HepG2 (cell line): ENCODE measurements around the gene THADA. TPM values are rescaled to one million over a fixed set of nuclear protein-coding genes. Genes with fewer than 3 reads are reported as not detected.

Experiments used
- FOSL2 ChIP-seq: sonication (generic); formaldehyde crosslinking; IDR thresholded peaks from 2 replicates; pipeline ENCODE4 v1.4.0; 2020; ENCODE audit warnings: missing genetic modification reagents
- GZF1 ChIP-seq: sonication (generic); formaldehyde crosslinking; IDR thresholded peaks from 2 replicates; pipeline ENCODE4 v1.5.1; 2020; ENCODE audit warnings: mild to moderate bottlenecking, missing genetic modification reagents
- KDM3A ChIP-seq: IDR thresholded peaks from 2 replicates; pipeline ENCODE4 v1.6.1; 2018; ENCODE audit warnings: low read depth, missing compliant biosample characterization
- MIER3 ChIP-seq: IDR thresholded peaks from 2 replicates; pipeline ENCODE4 v1.6.1; 2016; ENCODE audit warnings: missing compliant biosample characterization, borderline replicate concordance
- MYC ChIP-seq: sonication (generic); formaldehyde crosslinking; IDR thresholded peaks from 2 replicates; pipeline ENCODE4 v1.9.0; 2021; ENCODE audit warnings: missing genetic modification reagents, borderline replicate concordance
- TAF1 ChIP-seq: sonication (generic); formaldehyde crosslinking; IDR thresholded peaks from 2 replicates; pipeline ENCODE4 v1.4.0; 2020; ENCODE audit warnings: missing genetic modification reagents
- ZBTB7B ChIP-seq: sonication (generic); formaldehyde crosslinking; IDR thresholded peaks from 2 replicates; pipeline ENCODE4 v1.4.0; 2020; ENCODE audit warnings: missing genetic modification reagents
- ZNF136 ChIP-seq: sonication (generic); formaldehyde crosslinking; IDR thresholded peaks from 2 replicates; pipeline ENCODE4 v1.8.1; 2022; ENCODE audit warnings: low read depth, mild to moderate bottlenecking, moderate library complexity, missing genetic modification reagents
- ZNF232 ChIP-seq: sonication (generic); formaldehyde crosslinking; IDR thresholded peaks from 2 replicates; pipeline ENCODE4 v1.4.0; 2020; ENCODE audit warnings: missing genetic modification reagents, borderline replicate concordance
- ZNF24 ChIP-seq: fragments of 450-650 bp; IDR thresholded peaks from 2 replicates; pipeline ENCODE4 v1.6.1; 2017; ENCODE audit warnings: antibody characterized with exemption, mild to moderate bottlenecking
- ZNF501 ChIP-seq: sonication (generic); formaldehyde crosslinking; IDR thresholded peaks from 2 replicates; pipeline ENCODE4 v1.5.1; 2020; ENCODE audit warnings: mild to moderate bottlenecking, moderate library complexity, missing genetic modification reagents
- ZNF572 ChIP-seq: sonication (generic); formaldehyde crosslinking; IDR thresholded peaks from 2 replicates; pipeline ENCODE4 v1.5.1; 2020; ENCODE audit warnings: mild to moderate bottlenecking, missing genetic modification reagents
- ZNF713 ChIP-seq: sonication (generic); formaldehyde crosslinking; IDR thresholded peaks from 2 replicates; pipeline ENCODE4 v1.4.0; 2020; ENCODE audit warnings: mild to moderate bottlenecking, missing genetic modification reagents
- polyA plus RNA-seq, 8 experiments: library from polyadenylated mRNA; depleted of rRNA in 3 of 8; stranded (reverse) in 7 of 8; unstranded in 1 of 8; fragments of >200 nt; fragmentation: Illumina TruSeq in 4 of 8; extraction: Trizol in 4 of 8; gene quantifications; 2 replicates each; pipeline versions ENCODE4 v1.2.1 to v1.2.3, GENCODE V29; 2011 to 2016; ENCODE audit warnings: low read depth in 4 of 8, missing spikeins in 1 of 8, mixed read lengths in 1 of 8; ENCODE audit not compliant: insufficient read depth in 1 of 8
- total RNA-seq, 5 experiments: library from RNA; depleted of rRNA; stranded (reverse); fragments of >200 nt; fragmentation: Illumina TruSeq; extraction: Trizol; gene quantifications; 2 replicates each; pipeline ENCODE4 v1.2.3, GENCODE V29; 2016; ENCODE audit warnings: low read depth in 1 of 5
- TF ChIP-seq, protein P1 (sequence below): sonication (generic); formaldehyde crosslinking; conservative IDR thresholded peaks from 2 replicates; pipeline ENCODE4 v1.4.0; 2020; ENCODE audit warnings: missing genetic modification reagents
- TF ChIP-seq, protein P2 (sequence below): sonication (generic); formaldehyde crosslinking; IDR thresholded peaks from 2 replicates; pipeline ENCODE4 v1.4.0; 2020; ENCODE audit warnings: missing genetic modification reagents
- TF ChIP-seq, protein P3 (sequence below): sonication (generic); formaldehyde crosslinking; IDR thresholded peaks from 2 replicates; pipeline ENCODE4 v1.5.0; 2020; ENCODE audit warnings: missing genetic modification reagents
- TF ChIP-seq, protein P4 (sequence below): IDR thresholded peaks from 2 replicates; pipeline ENCODE4 v1.6.1; 2012; ENCODE audit warnings: inconsistent platforms
- TF ChIP-seq, protein P5 (sequence below): sonication (generic); formaldehyde crosslinking; conservative IDR thresholded peaks from 2 replicates; pipeline ENCODE4 v1.8.0; 2022; ENCODE audit warnings: low read depth, missing genetic modification reagents

The THADA gene
- total and polyA plus RNA-seq, 2 of the 13 experiments (the other 11 are each of a cell fraction or from before 2014, with no cell fraction given): 12.7 to 21.7 TPM

DNA sequence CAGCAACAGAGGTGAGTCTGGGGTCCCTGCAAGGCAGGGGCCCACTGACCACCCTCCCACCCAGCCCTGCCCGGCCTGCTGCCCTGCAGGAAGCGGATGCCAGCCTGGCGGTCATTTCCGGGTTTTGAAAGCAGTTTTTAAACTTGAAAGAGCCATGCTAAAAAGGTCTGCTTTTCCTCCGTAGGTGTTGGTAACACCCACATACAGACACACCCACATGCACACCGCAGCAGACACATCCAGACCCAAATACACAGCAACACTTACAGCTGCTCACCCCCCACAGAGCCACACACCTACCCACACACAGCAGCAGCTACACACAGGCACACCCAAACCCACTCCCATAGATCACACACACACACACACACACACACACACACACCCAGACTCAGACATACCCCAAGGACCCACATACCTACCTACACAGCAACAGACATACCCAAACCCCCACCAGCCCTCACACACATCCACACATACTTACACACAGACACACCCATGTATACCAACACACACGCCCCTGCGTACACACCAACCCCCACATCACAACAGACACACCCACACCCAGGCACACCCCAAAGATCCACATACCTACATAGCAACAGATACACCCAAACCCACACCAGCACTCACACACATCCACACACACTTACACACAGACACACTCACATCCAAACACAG, 377.0 kb downstream of the THADA start (continued):
- TF ChIP-seq ZNF136 (CRISPR knock-in tag) (no peak), ZNF501 (CRISPR knock-in tag) (no peak), GZF1 (CRISPR knock-in tag) (no peak), ZBTB7B (no peak), KDM3A (no peak), TAF1 (CRISPR knock-in tag) (no peak), ZNF713 (no peak), MYC (CRISPR knock-in tag) (no peak; the same call in 1 of the 2 replicates), MIER3 (CRISPR knock-in tag) (no peak), ZNF24 (no peak), ZNF572 (CRISPR knock-in tag) (0 out of 2 replicates have a peak, but pooled peaks have one; percentile 20), ZNF232 (CRISPR knock-in tag) (peak; percentile 51; the same call in 1 of the 2 replicates), FOSL2 (CRISPR knock-in tag) (peak; percentile 26; the same call in 1 of the 2 replicates)
- TF ChIP-seq, protein P1, sequence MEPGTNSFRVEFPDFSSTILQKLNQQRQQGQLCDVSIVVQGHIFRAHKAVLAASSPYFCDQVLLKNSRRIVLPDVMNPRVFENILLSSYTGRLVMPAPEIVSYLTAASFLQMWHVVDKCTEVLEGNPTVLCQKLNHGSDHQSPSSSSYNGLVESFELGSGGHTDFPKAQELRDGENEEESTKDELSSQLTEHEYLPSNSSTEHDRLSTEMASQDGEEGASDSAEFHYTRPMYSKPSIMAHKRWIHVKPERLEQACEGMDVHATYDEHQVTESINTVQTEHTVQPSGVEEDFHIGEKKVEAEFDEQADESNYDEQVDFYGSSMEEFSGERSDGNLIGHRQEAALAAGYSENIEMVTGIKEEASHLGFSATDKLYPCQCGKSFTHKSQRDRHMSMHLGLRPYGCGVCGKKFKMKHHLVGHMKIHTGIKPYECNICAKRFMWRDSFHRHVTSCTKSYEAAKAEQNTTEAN (CRISPR knock-in tag): peak; percentile 84
- TF ChIP-seq, protein P2, sequence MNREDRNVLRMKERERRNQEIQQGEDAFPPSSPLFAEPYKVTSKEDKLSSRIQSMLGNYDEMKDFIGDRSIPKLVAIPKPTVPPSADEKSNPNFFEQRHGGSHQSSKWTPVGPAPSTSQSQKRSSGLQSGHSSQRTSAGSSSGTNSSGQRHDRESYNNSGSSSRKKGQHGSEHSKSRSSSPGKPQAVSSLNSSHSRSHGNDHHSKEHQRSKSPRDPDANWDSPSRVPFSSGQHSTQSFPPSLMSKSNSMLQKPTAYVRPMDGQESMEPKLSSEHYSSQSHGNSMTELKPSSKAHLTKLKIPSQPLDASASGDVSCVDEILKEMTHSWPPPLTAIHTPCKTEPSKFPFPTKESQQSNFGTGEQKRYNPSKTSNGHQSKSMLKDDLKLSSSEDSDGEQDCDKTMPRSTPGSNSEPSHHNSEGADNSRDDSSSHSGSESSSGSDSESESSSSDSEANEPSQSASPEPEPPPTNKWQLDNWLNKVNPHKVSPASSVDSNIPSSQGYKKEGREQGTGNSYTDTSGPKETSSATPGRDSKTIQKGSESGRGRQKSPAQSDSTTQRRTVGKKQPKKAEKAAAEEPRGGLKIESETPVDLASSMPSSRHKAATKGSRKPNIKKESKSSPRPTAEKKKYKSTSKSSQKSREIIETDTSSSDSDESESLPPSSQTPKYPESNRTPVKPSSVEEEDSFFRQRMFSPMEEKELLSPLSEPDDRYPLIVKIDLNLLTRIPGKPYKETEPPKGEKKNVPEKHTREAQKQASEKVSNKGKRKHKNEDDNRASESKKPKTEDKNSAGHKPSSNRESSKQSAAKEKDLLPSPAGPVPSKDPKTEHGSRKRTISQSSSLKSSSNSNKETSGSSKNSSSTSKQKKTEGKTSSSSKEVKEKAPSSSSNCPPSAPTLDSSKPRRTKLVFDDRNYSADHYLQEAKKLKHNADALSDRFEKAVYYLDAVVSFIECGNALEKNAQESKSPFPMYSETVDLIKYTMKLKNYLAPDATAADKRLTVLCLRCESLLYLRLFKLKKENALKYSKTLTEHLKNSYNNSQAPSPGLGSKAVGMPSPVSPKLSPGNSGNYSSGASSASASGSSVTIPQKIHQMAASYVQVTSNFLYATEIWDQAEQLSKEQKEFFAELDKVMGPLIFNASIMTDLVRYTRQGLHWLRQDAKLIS (CRISPR knock-in tag): no peak
- TF ChIP-seq, protein P3, sequence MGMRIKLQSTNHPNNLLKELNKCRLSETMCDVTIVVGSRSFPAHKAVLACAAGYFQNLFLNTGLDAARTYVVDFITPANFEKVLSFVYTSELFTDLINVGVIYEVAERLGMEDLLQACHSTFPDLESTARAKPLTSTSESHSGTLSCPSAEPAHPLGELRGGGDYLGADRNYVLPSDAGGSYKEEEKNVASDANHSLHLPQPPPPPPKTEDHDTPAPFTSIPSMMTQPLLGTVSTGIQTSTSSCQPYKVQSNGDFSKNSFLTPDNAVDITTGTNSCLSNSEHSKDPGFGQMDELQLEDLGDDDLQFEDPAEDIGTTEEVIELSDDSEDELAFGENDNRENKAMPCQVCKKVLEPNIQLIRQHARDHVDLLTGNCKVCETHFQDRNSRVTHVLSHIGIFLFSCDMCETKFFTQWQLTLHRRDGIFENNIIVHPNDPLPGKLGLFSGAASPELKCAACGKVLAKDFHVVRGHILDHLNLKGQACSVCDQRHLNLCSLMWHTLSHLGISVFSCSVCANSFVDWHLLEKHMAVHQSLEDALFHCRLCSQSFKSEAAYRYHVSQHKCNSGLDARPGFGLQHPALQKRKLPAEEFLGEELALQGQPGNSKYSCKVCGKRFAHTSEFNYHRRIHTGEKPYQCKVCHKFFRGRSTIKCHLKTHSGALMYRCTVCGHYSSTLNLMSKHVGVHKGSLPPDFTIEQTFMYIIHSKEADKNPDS (CRISPR knock-in tag): peak; percentile 90; the same call in 1 of the 2 replicates
- TF ChIP-seq, protein P4, sequence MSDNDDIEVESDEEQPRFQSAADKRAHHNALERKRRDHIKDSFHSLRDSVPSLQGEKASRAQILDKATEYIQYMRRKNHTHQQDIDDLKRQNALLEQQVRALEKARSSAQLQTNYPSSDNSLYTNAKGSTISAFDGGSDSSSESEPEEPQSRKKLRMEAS: no peak
- TF ChIP-seq, protein P5, sequence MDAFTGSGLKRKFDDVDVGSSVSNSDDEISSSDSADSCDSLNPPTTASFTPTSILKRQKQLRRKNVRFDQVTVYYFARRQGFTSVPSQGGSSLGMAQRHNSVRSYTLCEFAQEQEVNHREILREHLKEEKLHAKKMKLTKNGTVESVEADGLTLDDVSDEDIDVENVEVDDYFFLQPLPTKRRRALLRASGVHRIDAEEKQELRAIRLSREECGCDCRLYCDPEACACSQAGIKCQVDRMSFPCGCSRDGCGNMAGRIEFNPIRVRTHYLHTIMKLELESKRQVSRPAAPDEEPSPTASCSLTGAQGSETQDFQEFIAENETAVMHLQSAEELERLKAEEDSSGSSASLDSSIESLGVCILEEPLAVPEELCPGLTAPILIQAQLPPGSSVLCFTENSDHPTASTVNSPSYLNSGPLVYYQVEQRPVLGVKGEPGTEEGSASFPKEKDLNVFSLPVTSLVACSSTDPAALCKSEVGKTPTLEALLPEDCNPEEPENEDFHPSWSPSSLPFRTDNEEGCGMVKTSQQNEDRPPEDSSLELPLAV (CRISPR knock-in tag): no peak
